Activated B cell treated with CpG ODN at 0.5 μM for 24 hours (primary cell): ENCODE data around the gene PEX10. TPM values are rescaled to one million over a fixed set of nuclear protein-coding genes. Genes with fewer than 3 reads are reported as not detected.

Experiments used
- ATAC-seq: fragments of 200-7000 bp; cut with Tn5 transposase; one replicate; pipeline ENCODE4 v1.10.0; 2021; ENCODE audit warnings: low read depth, mild to moderate bottlenecking, moderate library complexity
- CTCF ChIA-PET: fragments of 350-600 bp; sonication (Branson Sonifier 250); formaldehyde crosslinking; loops from one replicate; lab custom pipeline; 2021; ENCODE audit warnings: antibody characterized with exemption; lab: Charles Lee
- POLR2A ChIA-PET: fragments of 350-600 bp; sonication (Branson Sonifier 250); formaldehyde crosslinking; loops from one replicate; lab custom pipeline; 2021; ENCODE audit warnings: antibody characterized with exemption; lab: Charles Lee
- DNase-seq: peaks from one replicate; pipeline ENCODE4 v3.0.0; 2022
- H3K27ac Mint-ChIP-seq: one replicate; pipeline ENCODE4 v1.8.0; 2020; ENCODE audit warnings: mixed read lengths
- H3K27me3 Mint-ChIP-seq: one replicate; pipeline ENCODE4 v1.8.0; 2021; ENCODE audit warnings: mixed read lengths
- H3K36me3 Mint-ChIP-seq: one replicate; pipeline ENCODE4 v1.8.0; 2021; ENCODE audit warnings: low read depth, mixed read lengths
- H3K4me1 Mint-ChIP-seq: one replicate; pipeline ENCODE4 v1.8.0; 2021; ENCODE audit warnings: mixed read lengths
- H3K4me3 Mint-ChIP-seq: one replicate; pipeline ENCODE4 v1.8.0; 2020; ENCODE audit warnings: mild to moderate bottlenecking, mixed read lengths
- H3K9me3 Mint-ChIP-seq: one replicate; pipeline ENCODE4 v1.8.0; 2020; ENCODE audit warnings: mixed read lengths
- CTCF ChIP-seq: fragments of 200-600 bp; IDR thresholded peaks from one replicate; pipeline ENCODE4 v1.8.0; 2022; ENCODE audit warnings: antibody characterized with exemption, mild to moderate bottlenecking
- intact Hi-C: fragments of 100-400 bp; cut with micrococcal nuclease; formaldehyde crosslinking; loops from one replicate; pipeline ENCODE4 v1.15.1; 2024
- total RNA-seq: library from RNA; stranded (reverse); gene quantifications from 2 replicates; pipeline ENCODE4 v1.2.3, GENCODE V29; 2022

The PEX10 gene
- total RNA-seq, 1 donor from 2014 or later = 18.9 TPM

- no peak for DNase-seq
- intact Hi-C loops = no loop called here
- no peak for TF ChIP-seq CTCF
- POLR2A ChIA-PET = no interaction called here
- H3K36me3 Mint-ChIP-seq = no peaks in the 10 kb centered on the region
- CTCF ChIA-PET = no interaction called here
- peaks cover 3% of the 10 kb centered on the region for H3K9me3 Mint-ChIP-seq
- H3K4me3 Mint-ChIP-seq = no peak overlapping the region
- no peak overlapping the region for H3K27ac Mint-ChIP-seq
- ATAC-seq = no peak
- H3K4me1 Mint-ChIP-seq = no peaks in the 10 kb centered on the region
- peaks cover 3% of the 10 kb centered on the region for H3K27me3 Mint-ChIP-seq
Observed at GRCh38 chr1:2427051-2427450, 14.7 kb upstream of the PEX10 start.

DNA sequence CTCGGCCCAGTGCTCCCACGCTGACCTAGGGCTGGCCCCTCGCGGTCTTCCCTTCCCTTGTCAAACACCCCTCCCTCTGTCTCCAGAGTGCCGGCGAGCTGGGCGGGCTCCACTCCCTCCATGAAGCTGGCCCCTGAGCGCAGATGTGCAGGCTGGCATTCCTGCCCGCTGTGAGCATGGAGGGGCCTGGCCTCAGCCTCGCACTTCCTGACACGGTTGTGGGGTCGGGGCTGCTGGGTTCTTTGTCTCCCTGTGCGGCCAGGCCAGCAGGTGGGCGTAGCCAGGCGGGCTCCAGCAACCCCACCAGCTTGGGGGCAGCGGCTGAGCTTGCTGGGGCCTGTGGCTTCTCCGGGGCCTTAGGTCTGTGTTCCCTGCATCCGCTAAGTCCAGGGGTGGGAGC is 14.2 kb upstream of the PEX10 start:
- ATAC-seq = no peak
- Mint-ChIP-seq H3K4me1 (no peaks in the 10 kb centered on the region), H3K36me3 (no peaks in the 10 kb centered on the region), H3K9me3 (peaks cover 3% of the 10 kb centered on the region), H3K27ac (no peak overlapping the region), H3K4me3 (no peak overlapping the region), H3K27me3 (peaks cover 3% of the 10 kb centered on the region)
- intact Hi-C loops = no loop called here
- ChIA-PET CTCF (no interaction called here), POLR2A (no interaction called here)
- no peak for DNase-seq
- no peak for TF ChIP-seq CTCF

DNA sequence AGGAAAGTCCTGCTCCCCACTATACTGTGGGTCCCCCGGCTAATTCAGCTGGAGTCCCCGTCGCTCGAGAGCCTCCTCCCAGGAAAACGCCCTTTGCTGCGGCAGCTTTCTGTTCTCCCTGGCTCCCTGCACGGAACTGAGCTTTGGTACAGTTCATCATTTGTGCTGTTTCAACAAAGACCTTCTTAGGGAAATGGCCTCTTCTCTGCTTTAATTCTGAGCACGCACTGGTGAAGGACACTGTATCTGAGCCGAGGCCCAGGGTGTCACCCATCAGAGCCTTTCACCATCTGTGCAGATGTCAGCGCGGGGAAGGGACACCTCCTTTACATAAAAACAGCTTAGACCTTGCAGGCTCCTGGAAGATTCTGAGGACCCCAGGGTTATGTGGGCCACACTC is 13.5 kb upstream of the PEX10 start:
- Mint-ChIP-seq H3K36me3 (no peaks in the 10 kb centered on the region), H3K27me3 (peaks cover 3% of the 10 kb centered on the region), H3K9me3 (peaks cover 3% of the 10 kb centered on the region), H3K4me3 (no peak overlapping the region), H3K4me1 (no peaks in the 10 kb centered on the region), H3K27ac (no peak overlapping the region)
- intact Hi-C loops = no loop called here
- no peak for TF ChIP-seq CTCF
- ATAC-seq (no peak), DNase-seq (no peak)
- ChIA-PET CTCF (no interaction called here), POLR2A (no interaction called here)

GRCh38 chr1:2422523-2422922 is 10.2 kb upstream of the PEX10 start:
- POLR2A ChIA-PET = interaction anchor here (0.6 kb wide), 1 partner anchor 122 kb away, joined by 3 read pairs; no protein-coding TSS in a partner anchor

GRCh38 chr1:2419416-2419815 is 7.1 kb upstream of the PEX10 start:
- Mint-ChIP-seq H3K9me3 (peaks cover 3% of the 10 kb centered on the region), H3K36me3 (no peaks in the 10 kb centered on the region), H3K27ac (no peak overlapping the region), H3K27me3 (no peaks in the 10 kb centered on the region), H3K4me3 (no peak overlapping the region), H3K4me1 (peaks cover 27% of the 10 kb centered on the region)
- CTCF ChIA-PET = interaction anchor here (0.9 kb wide), 1 partner anchor 367 kb away, joined by 3 read pairs; no protein-coding TSS in a partner anchor
- POLR2A ChIA-PET = interaction anchor here (1.4 kb wide), 1 partner anchor 118 kb away, joined by 5 read pairs; no protein-coding TSS in a partner anchor
- intact Hi-C loops = no loop called here
- ATAC-seq (no peak), DNase-seq (no peak)
- TF ChIP-seq CTCF = no peak

More at GRCh38 chr1:2422523-2422922, 10.2 kb upstream of the PEX10 start:
- TF ChIP-seq CTCF = no peak
- Mint-ChIP-seq H3K4me3 (no peak overlapping the region), H3K9me3 (peaks cover 3% of the 10 kb centered on the region), H3K27ac (no peak overlapping the region), H3K4me1 (no peaks in the 10 kb centered on the region), H3K36me3 (no peaks in the 10 kb centered on the region), H3K27me3 (no peaks in the 10 kb centered on the region)
- ATAC-seq (no peak), DNase-seq (no peak)
- CTCF ChIA-PET = no interaction called here
- intact Hi-C loops = no loop called here
